Activated CD8-positive, alpha-beta memory T cell treated with anti-CD3 and anti-CD28 coated beads, Interleukin-2, amount 50 U/mL, for 1 hour (primary cell): ENCODE data around the gene LSM2.
"Not testable (repeated sequence)": the region's sequence is repeated elsewhere in the genome, so short reads cannot be mapped to it uniquely, and the experiment has no call there.

Experiments
- DNase-seq: peaks from one replicate; pipeline ENCODE4 v3.0.0-alpha.2; 2020; ENCODE audit errors: extremely low read depth

The LSM2 gene

DNA sequence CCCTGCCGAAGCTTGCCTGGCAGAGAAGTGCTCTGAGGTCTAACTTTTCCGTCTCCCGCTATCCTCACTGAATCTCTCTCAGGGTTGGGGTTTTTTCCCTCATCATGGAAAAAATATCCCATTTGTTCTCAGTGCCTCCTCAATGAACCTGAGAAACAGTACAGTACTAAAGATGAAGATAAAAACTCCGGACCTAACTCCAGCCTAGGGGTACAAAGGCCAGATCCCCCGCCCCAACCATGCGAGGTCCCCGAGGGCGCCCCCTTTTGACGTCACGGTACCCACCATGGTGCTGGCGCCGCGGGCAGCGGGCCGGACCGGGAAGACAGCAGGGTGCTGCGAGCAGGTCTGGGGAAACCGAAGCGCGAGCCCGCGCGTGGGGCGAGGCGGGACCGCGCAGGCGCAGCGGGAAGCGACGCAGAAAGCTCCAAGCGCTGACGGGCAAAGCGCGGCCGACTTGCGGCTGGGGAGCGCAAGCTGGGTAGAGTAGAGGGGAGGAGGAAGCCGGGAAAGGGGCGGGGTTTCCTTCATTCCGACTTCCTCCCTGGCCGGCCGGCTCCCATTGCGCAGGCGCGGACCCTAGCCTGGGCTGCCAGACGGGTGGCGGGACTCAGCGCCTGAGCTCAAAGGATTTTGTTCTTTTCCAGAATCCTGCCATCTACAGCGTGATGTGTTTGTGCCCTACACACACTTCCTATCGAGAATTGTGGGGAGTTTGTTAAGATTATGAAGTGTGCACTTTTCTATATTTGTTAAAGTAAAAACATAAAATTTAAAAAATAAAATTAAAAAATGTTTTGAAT is at the start of gene LSM2:
LSM2 (minus strand) TSS at position 497 of the 803 bp plus-strand sequence; CDS start at position 288, 209 bp downstream.
- peak; percentile 94 for DNase-seq

DNA sequence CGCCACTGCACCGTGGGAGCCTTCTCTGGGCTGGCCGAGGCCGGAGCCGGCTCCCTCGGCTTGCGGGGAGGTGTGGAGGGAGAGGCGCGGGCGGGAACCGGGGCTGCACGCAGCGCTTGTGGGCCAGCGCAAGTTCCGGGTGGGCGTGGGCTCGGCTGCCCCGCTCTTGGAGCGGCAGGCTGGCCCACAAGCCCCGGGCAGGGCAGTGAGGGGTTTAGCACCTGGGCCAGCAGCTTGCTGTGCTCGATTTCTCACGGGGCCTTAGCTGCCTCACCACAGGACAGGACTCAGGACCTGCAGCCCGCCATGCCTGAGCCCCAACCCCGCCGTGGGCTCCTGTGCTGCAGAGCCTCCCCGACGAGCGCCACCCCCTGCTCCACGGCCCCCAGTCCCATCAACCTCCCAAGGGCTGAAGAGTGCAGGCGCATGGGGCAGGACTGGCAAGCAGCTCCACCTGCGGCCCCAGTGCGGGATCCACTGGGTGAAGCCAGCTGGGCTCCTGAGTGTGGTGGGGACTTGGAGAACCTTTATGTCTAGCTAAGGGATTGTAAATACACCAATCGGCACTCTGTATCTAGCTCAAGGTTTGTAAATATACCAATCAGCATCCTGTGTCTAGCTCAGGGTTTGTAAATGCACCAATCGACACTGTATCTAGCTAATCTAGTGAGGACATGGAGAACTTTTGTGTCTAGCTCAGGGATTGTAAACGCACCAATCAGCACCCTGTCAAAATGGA is 45.4 kb upstream of the LSM2 start:
- DNase-seq, result not testable (repeated sequence)

DNA sequence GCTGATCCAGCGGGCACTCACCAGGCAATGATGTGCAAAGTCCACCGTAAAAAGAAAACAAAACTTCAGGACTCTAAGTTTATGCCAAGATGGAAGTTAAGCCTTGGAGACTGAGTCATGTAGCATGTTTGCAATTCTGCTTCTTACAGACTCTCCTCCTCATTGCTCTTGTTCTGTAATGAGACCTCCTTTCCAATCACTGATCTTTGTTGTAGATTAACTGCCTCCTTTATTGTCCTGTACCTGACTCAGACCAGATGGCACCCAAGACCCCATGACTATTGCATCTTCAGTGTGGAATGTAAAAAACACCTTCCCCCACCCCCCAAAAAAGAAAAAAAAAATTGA is 44.7 kb upstream of the LSM2 start:
- DNase-seq, result no peak

DNA sequence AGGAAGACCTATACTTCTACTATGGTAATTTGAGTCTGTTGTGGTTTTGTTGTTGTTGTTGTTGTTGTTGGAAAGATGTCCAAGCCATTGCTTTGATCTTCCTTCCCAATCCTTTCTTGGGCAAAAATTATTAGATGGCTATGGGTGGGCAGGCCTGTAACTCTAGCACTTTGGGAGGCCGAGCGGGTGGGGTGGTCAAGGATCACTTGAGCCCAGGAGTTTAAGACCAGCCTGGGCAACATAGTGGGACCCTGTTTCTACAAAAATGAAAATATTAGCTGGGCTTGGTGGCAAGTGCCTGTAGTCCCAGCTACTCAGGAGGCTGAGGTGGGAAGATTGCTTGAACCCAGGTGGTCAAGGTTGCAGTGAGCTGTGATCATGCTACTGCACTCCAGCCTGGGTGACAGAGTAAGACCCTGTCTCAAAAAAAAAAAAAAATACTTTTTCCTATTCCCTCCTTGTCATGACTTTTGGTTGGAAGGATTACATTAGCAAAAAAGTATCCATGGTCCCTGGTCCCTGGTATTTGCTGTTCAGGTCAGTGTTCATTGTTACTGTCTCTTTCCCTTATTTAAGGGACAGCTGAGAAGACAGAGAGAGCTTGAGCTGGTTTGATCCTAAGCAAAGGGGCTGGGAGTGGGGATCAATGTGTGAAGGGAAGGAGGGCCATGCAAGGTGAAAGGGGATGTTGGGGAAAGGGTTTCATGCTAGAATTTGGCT is 44.2 kb upstream of the LSM2 start:
- DNase-seq, result no peak

DNA sequence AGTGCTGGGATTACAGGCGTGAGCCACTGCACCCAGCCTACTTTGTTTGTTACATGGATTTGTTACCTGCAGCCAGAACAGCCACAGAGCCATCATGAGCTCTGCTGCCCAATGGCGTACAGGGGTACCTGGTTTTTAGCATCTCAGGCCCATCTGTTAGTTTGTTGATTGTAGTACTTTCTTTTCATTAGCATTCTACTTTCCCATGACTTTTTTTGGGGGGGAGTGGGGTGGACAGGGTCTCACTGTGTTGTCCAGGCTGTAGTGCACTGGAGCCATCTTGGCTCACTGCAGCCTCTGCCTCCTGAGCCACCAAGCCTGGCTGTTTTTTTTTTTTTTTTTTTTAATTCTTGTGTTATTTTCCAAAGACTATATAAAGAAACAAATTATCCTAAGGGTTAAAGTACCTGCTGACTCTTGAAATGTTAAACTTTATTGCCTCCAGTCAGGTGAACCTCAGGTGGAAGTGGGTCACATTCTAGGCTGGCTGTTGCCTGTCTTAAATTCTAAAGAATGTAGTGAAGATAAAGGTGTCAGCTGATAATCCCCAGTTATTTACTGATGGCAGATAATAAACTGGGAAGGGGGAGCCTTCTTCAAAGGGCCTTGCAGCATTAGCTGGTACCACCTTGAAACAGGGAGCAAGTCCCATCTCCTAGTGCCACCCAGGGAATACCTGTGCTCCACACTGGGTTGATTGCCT is 40.7 kb upstream of the LSM2 start:
- no peak for DNase-seq

DNA sequence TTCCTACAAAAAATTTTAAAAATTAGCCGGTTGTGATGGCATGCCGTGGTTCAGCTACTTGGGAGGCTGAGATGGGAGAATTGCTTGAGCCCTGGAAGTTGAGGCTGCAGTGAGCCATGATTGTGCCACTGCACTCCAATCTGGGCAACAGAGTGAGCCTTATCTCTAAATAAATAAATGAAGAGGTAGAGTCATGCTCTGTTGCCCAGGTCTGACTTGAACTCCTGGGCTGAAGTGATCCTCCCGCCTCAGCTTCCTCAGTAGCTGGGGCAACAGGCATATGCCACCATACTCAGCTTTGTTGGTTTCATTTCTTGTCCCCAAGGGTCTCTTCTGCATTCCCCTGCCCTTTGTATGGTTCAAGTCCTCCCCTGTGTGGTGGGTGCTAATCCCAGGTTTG is 37.7 kb upstream of the LSM2 start:
- no peak for DNase-seq

DNA sequence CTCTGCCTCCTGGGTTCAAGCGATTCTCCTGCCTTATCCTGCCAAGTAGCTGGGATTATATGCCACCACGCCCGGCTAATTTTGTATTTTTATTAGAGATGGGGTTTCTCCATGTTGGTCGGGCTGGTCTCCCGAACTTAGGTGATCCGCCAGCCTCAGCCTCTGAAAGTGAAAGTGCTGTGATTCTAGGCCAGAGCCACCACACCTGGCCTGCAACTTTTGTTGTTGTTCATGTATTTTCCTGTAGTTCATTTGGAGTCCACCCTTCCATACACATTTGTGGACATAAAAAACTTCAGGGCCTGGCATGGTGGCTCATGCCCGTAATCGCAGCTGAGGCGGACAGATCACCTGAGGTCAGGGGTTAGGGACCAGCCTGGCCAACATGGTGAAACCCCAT is 35.3 kb upstream of the LSM2 start:
- DNase-seq, result no peak

DNA sequence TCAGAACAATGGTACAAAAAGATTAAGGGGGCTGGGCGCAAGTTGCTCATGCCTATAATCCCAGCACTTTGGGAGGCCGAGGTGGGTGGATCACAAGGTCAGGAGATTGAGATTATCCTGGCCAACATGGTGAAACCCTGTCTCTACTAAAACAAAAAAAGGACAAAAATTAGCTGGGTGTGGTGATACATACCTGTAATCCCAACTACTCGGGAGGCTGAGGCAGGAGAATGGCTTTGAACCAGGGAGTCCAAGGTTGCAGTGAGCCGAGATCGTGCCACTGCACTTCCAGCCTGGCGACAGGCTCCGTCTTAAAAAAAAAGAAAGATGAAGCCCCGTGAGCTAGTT is 33.0 kb upstream of the LSM2 start:
- DNase-seq, result not testable (repeated sequence)

DNA sequence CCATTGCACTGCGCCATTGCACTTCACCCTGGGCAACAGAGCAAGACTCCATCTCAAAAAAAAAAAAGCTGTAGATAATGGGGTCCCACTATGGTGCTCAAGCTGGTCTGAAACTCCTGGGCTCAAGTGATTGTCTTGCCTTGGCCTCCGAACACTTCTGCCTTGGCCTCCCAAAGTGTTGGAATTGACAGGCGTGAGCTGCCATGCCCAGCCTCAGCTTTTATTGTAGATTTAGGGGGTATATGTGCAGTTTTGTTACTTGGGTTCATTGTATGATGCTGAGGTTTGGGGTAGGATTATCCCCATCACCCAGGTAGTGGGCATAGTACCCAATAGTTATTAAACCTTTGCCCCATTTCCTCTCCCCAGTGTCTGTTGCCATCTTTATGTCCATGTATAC is 32.2 kb upstream of the LSM2 start:
- DNase-seq, result no peak

DNA sequence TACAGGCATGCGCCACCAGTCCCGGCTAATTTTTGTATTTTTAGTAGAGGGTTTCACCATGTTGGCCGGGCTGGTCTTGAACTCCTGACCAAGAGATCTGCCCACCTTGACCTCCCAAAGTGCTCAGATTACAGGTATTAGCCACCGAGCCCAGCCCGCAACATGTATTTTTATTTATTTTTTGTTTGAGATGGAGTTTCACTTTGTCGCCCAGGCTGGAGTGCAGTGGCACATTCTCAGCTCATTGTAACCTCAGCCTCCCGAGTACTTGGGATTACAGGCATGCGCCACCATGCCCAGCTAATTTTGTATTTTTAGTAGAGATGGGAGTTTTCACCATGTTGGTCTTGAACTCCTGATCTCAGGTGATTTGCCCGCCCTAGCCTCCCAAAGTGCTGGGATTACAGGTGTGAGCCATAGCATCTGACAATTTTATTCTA is 31.4 kb upstream of the LSM2 start:
- not testable (repeated sequence) for DNase-seq

DNA sequence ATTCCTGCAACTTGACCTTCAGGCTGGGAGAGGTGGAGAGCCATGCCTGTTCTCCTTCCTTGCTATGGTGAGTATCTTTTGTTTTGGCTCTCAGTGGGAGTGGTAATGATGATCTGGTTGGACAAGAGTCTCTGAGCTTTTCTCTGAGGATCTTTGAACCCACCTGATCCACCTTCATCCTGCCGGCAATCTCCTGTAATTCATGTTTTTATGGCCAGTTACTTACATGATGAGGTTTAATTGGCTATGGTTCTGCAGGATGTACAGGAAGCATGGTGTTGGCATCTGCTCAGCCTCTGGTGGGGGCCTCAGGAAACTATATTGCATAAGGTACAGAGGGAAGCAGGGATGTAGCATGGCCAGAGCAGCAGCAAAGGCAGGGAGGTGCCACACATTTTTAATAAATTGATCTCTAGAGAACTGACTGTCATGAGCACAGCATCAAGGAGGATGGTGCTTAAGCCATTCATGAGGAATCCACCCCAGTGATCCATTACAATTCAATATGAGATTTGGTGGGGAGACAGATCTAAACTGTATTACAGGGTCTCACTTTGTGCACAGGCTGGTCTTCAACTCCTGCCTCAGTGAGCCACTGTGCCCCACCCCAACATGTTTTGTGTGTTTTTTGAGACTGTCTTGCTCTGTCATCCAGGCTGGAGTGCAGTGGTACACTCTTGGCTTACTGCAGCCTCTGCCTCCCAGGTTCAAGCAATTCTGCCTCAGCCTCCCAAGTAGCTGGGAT is 30.8 kb upstream of the LSM2 start:
- DNase-seq, result no peak

DNA sequence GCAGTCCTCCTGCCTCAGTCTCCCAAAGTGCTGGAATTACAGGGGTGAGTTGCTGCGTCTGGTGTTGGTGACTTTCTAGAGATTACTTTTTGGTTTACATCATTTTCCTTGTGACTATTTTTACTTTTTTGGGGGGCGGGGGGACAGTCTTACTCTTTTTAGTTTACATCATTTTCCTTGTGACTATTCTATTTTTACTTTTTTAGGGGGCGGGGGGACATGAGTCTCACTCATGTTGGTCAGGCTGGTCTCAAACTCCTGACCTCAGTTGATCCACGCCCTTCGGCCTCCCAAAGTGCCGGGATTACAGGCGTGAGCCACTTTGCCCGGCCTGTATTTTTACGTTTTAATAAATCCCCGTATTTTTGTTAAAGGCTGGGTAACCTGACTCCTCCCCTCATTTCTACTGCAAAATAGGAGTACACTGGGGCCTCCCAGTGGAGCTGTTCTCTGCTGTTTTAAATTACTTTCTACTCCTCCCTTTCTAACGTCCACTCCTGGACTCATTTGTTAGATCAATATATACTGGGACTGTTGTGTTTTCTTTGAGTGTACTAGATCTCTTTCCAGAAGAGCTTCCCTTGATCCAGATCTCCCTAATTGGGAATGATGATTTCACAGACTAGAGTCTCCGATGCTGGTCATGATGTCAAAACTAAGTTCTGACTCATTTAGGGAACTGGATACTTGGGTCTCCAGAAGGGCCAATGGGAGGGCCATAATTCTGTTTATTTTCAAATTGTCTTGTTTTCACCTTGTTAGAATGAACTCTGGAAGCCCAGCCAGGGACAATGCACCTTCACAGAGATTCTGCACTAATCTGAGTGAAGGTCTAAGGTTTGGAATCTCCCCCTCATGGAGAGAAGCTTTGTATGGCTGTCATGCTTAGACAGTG is 30.0 kb upstream of the LSM2 start:
- no peak for DNase-seq

DNA sequence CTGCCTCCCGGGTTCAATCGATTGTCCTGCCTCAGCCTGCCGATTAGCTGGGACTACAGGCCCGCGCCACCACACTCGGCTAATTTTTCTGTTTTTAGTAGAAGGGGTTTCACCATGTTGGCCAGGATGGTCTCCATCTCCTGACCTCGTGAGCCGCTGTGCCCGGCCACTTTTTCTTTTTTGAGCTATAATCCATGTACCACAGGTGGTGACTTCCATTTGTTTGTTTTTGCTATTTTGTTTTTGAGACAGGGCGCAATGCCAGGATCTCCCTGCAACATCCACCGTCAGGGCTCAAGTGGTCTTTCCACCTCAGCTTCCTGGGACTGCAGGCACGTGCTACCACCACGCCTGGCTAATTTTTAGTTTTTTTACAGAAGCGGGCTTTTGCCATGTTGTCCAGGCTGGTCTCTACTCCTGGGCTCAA is 29.3 kb upstream of the LSM2 start:
- DNase-seq, result no peak

DNA sequence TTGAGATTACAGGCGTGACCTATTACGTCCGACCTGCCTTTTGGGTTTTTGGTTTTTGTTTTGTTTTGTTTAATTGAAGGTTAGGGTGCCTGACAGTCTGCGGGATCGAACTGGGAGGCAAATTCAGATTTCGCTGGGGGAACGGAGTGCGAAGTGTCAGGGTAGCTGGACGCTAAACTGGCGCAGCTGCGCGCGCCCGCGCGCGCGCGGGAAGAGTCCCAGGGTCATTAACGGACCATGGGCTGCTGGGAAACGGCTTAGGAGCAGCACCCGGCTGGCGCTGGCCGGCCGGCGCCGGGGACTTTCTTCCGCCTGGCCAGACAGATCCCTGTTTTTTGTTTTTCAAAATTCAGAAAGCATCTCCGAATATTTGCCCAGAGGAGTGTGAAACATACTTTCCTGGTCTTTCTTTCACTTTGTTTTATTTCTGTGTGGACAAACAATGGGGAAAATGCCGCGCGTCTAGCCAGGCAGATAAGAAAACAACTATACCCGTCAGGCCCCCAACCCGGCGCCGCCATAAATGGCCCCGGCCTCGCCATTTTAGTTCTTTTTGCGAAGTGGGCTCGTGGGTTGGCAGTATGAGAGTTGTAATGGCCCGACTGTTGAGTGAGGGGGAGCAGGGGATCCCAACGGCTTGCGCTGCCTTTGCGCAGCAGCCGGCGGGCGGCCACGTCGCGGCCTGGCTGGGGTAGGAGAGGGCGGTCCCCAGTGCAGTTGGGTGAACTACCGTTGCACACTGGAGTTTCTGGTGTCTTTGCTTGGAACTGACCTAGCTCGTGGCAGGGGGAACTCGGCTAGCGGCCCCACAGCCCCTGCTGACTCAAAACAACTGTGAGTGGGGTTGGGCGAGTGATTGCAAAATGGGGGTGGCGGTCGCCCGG is 27.8 kb upstream of the LSM2 start:
- peak; percentile 57 for DNase-seq

DNA sequence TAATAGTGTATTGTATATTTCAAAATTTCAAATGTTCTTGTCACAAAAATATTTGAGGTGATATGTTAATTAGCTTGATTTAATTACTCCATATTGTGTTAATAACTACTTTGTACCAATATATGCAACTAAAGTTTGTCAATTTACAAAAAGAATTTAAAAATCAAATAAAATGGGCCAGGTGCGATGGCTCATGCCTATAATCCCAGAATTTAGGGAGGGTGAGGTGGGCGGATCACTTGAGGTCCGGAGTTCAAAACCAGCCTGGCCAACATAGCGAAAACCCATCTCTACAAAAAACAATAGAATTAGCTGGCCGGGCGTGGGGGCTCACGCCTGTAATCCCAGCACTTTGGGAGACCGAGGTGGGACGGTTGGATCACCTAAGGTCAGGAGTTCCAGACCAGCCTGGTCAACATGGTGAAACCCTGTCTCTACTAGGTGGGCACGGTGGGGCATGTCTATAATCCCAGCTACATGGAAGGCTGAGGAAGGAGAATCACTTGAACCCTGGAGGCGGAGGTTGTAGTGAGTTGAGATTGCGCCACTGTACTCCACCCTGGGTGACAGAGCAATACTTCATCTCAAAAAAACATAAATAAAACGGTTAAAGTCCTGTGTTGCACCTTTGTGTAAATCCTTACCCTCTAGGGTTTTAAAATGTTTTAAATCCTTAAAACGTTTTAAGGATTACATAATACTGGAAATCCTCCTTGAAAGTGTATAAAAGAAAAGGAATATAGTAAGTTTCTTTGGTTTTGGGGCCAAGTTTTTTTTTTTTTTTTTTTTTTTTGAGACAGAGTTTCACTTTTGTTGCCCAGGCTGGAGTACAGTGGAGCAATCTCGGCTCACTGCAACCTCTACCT is 24.8 kb upstream of the LSM2 start:
- DNase-seq, result no peak

DNA sequence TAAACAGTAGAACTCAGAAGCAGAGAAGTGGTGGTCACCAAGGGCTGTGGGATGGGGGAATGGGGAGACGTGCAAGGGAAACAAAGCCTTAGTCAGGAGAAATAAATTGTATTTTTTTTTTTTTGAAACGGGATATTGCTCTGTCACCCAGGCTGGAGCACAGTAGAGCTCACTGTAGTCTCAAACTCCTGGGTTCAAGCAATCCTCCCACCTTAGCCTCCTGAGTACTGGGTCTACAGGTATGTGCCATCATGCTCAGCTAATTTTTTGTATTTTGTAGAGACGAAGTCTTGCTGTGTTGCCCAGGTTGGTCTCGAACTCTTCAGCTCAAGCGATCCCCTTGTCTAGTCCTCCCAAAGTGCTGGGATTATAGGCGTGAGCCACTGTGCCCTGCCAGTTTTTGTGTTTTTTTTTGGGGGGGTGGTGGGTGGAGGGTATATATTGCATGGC is 24.1 kb upstream of the LSM2 start:
- no peak for DNase-seq

DNA sequence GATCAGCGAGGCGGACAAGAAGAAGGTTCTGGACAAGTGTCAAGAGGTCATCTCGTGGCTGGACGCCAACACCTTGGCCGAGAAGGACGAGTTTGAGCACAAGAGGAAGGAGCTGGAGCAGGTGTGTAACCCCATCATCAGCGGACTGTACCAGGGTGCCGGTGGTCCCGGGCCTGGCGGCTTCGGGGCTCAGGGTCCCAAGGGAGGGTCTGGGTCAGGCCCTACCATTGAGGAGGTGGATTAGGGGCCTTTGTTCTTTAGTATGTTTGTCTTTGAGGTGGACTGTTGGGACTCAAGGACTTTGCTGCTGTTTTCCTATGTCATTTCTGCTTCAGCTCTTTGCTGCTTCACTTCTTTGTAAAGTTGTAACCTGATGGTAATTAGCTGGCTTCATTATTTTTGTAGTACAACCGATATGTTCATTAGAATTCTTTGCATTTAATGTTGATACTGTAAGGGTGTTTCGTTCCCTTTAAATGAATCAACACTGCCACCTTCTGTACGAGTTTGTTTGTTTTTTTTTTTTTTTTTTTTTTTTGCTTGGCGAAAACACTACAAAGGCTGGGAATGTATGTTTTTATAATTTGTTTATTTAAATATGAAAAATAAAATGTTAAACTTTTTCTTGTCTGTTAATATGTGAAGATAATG is 23.0 kb upstream of the LSM2 start:
- DNase-seq, result no peak
